HG03196 (cell line): Measurements from ENCODE around the gene SCAF1.

ENCODE experiments used
- ATAC-seq: cut with Tn5 transposase; IDR thresholded peaks from one replicate; pipeline ENCODE4 v1.9.1; 2021; ENCODE audit not compliant: unreplicated experiment

The SCAF1 gene

GRCh38 chr19:49645592-49645991 lies 3.6 kb downstream of the SCAF1 start:
- no peak for ATAC-seq

- ATAC-seq, result no peak
Observed at GRCh38 chr19:49645995-49646394, 4.0 kb downstream of the SCAF1 start.

DNA sequence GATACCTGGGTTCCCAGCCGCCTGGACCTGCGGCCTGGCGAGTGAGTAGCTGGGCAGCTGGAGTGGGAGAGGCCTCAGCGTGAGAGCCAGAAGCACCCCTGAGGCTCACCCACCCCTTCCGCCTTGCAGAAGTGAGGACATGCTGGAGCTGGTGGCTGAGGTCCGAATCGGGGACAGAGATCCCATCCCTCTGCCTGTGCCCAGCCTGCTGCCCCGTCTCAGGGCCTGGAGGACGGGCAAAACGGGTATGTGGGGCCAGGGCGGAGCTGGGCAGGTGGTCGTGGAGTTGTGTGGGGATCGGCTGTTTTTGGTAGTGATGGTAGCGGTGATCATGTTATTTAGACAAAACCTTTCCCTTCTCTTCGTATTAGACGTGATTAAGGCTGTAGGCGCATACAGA lies 4.6 kb downstream of the SCAF1 start:
- ATAC-seq, result no peak

GRCh38 chr19:49651029-49651819 lies 9.2 kb downstream of the SCAF1 start:
- ATAC-seq, result no peak

DNA sequence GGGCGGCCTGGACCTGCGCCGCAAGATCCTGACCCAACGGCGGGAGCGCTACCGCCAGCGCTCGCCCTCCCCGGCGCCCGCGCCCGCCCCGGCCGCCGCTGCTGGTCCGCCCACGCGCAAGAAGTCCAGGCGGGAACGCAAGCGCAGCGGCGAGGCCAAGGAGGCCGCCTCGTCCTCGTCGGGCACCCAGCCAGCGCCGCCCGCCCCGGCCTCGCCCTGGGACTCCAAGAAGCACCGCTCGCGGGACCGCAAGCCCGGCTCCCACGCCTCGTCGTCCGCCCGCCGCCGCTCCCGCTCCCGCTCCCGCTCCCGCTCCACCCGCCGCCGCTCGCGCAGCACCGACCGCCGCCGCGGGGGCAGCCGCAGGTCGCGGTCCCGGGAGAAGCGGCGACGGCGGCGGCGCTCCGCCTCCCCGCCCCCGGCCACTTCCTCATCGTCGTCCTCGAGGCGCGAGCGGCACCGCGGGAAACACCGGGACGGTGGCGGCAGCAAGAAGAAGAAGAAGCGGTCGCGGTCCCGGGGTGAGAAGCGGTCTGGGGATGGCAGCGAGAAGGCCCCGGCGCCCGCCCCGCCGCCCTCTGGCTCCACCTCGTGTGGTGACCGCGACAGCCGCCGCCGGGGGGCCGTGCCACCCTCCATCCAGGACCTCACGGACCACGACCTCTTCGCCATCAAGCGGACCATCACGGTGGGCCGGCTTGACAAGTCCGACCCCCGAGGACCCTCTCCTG lies 10.0 kb downstream of the SCAF1 start:
- ATAC-seq, result no peak

DNA sequence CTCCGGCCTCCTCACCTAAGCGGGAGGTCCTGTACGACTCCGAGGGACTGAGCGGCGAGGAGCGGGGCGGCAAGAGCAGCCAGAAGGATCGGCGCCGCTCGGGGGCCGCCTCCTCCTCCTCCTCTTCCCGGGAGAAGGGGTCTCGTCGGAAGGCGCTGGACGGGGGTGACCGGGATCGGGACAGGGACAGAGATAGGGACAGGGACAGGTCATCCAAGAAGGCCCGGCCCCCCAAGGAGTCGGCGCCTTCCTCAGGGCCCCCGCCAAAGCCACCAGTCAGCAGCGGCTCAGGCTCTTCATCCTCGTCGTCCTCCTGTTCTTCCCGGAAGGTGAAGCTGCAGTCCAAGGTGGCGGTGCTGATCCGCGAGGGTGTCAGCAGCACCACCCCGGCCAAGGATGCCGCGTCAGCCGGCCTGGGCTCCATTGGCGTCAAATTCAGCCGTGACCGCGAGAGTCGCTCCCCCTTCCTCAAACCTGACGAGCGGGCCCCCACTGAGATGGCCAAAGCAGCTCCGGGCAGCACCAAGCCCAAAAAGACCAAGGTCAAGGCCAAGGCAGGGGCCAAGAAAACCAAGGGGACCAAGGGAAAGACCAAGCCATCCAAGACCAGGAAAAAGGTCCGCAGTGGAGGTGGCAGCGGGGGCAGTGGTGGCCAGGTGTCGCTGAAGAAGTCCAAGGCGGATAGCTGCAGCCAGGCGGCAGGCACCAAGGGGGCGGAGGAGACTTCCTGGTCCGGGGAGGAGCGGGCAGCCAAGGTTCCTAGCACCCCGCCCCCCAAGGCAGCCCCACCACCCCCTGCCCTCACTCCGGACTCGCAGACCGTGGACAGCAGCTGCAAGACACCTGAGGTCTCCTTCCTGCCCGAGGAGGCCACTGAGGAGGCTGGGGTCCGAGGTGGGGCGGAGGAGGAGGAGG lies 10.8 kb downstream of the SCAF1 start:
- no peak for ATAC-seq

- ATAC-seq, result no peak
Observed at GRCh38 chr19:49653466-49653806, 11.4 kb downstream of the SCAF1 start.

DNA sequence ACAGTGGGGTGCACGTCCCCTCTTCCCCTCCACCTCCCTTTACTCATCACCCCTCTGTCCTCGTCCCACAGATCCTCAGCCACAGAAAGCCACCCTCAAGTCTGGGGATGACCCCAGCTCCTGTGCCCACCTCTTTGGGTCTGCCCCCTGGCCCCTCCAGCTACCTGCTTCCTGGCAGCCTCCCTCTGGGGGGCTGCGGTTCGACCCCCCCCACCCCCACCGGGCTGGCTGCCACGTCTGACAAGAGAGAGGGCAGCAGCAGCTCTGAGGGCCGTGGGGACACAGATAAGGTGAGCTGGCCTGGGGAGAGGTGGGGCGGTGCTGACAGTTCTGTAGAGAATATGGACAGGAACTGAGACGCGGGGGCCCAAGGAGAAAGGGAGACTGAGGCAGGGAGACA lies 12.6 kb downstream of the SCAF1 start:
- no peak for ATAC-seq

DNA sequence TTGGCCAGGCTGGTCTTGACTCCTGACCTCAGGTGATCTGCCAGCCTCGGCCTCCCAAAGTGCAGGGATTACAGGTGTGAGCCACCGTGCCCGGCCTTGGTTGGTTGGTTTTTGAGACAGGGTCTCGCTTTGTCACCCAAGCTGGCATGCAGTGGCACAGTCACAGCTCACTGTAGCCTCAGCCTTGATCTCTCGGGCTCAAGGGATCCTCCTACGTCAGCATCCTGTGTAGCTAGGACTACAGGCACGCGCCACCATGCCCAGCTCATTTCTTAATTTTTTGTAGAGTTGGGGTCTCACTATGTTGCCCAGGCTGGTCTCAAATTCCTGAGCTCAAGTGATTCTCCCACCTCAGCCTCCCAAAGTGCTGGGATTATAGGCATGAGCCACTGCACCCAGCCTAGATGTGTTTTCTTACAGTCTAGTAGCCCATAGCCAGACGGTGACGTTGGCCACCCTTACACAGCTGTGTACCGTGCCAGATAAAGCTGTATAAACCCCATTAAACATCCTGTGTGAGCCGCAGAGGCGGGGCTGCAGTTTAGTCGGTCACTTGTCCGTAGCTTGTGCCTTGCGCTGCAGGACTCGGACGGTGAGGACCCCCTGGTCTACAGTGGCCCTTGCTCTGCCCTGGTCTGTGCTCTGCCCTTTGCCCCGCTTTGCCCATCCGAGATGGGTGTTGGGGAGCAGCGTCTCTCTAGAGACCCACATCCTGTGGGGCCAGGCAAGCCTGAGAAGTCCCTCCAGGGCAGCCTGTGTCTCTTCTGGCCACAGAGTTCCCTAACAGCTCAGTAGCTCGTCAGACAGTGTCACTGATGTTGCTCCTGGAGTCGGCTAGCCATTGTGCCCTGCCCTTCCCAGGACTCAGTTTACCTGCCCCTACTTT lies 13.8 kb downstream of the SCAF1 start:
- no peak for ATAC-seq

DNA sequence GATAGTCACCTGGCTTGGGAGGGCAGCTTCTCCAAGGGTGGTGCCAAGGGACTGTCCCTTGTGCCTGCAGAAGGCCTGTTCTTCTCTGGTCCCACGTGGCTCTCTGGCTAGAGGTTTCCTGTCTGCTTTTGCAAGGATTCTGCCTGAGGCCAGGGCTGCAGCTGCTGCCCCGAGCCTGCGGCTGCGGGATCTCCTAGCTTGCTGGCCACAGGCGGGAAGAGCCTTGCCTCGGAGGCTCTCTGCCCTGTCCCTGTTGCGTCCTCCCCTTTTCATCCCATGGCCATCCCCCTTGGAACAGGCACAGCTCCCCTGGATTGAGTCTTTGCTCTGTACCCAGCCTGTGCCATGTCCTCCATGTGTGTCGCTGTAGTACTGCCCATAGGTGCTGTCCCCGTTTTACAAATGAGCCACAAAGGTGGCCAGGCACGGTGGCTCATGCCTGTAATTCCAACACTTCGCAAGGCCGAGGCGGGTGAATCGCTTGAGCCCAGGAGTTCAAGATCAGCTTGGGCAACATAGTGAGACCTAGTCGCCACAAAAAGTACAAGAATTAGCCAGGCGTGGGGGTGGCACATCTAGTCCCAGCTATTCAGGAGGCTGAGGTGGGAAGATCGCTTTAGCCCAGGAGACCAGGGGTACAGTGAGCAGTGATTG lies 14.6 kb downstream of the SCAF1 start:
- ATAC-seq, result no peak

GRCh38 chr19:49657493-49658138 lies 15.6 kb downstream of the SCAF1 start:
- no peak for ATAC-seq

DNA sequence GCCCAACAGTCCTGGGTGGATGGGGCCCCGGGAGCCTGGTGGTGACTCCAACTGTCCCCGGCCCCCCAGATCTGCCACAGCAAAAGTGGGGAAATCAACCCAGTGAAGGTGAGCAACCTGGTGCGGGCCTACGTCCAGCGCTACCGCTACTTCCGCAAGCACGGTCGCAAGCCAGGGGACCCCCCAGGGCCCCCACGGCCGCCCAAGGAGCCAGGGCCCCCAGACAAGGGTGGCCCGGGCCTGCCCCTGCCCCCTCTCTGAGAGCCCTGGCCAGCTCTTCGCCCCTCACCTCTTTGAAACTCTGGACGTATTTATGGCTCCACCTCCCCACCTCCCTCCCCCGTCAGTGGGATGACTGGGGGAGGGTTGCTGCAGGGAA lies 16.1 kb downstream of the SCAF1 start:
- no peak for ATAC-seq

GRCh38 chr19:49658566-49659442 lies 16.8 kb downstream of the SCAF1 start:
- no peak for ATAC-seq

DNA sequence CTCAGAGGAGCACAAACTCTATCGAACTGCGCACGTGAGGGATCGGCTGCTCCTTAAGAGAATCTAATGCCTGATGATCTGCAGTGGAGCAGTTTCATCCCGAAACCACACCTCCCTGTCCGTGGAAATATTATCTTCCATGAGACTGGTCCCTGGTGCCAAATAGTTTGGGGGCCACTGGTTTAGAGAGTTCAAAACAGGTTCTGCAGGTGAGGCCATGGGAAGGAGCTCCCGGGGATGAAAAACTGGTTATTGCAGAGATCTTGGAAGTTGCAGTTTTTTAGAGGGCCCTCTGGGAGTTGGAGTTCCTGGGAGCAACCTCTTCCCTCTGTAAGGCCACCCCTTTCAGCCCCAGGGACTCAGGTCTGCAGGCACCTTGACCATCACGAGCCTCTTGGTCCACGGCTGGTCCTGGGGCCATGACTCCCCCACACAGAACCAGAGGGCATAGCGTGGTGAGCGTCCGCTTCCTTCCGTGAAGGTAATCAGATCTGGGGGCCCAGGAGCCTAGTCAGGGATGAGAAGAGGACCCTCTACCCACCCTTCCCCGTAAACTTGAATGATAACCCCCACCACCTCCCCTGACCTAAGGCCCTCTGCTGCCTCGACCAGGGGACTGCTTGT lies 18.4 kb downstream of the SCAF1 start:
- no peak for ATAC-seq

- no peak for ATAC-seq
Observed at GRCh38 chr19:49662011-49662410, 20.0 kb downstream of the SCAF1 start.

DNA sequence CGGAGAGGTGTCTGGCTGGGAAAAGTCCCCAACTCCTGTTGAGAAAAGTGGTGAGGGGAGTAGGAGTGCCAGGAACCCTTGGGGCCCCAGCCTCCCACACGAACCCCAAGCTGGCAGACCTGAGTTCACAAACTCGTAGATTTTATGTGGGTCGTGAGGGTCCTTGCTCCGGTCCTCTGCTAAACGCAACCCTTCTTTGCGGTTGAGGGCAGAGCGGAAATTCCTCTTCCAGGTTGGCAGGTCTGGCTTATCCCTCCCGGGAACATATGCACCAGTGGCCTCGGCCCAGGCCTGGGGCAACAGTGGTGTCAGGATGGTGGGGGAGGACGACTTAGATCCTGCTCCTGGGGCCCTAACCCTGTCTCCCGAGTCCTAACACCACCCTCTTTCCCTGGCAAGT lies 21.2 kb downstream of the SCAF1 start:
- no peak for ATAC-seq

GRCh38 chr19:49664171-49665035 lies 22.4 kb downstream of the SCAF1 start:
- peak; percentile 31 for ATAC-seq
